IMR-90 (cell line): ENCODE measurements around the gene CLASP1. TPM values are rescaled to one million over a fixed set of nuclear protein-coding genes. Genes with fewer than 3 reads are reported as not detected.

Experiments
- ATAC-seq: fragments of 200-7000 bp; cut with Tn5 transposase; 2 replicates; pipeline ENCODE4 v1.9.1; 2020; ENCODE audit warnings: low read depth, mild to moderate bottlenecking, moderate library complexity
- BruUV-seq: library from RNA; stranded (reverse); fragments of 400-500 nt; replicated peaks from 2 replicates; lab custom pipeline; 2021; lab: Mats Ljungman, UMichigan
- CTCF ChIA-PET: fragments of 300-600 bp; formaldehyde crosslinking; extraction: SDS; loops from one replicate; lab custom pipeline; 2021; ENCODE audit warnings: antibody characterized with exemption; lab: Yijun Ruan, JAX
- POLR2A ChIA-PET: fragments of 300-600 bp; sonication (Branson Sonifier 250); formaldehyde crosslinking; loops from one replicate; lab custom pipeline; 2022; ENCODE audit warnings: antibody characterized with exemption; ENCODE audit not compliant: unreplicated experiment; lab: Charles Lee
- DNase-seq: peaks from one replicate; pipeline ENCODE4 v3.0.0; 2013
- H2AFZ ChIP-seq: replicated peaks from 2 replicates; pipeline ENCODE3; 2013; ENCODE audit warnings: low read length, mild to moderate bottlenecking; ENCODE audit not compliant: poor library complexity
- H2AK5ac ChIP-seq: 2 replicates; pipeline ENCODE4 v1.6.1; 2013; ENCODE audit warnings: low read depth, low read length, inconsistent platforms
- H2AK9ac ChIP-seq: replicated peaks from 2 replicates; pipeline ENCODE3; 2013; ENCODE audit warnings: mild to moderate bottlenecking, low read depth, low read length, moderate library complexity; ENCODE audit not compliant: poor library complexity
- H2BK120ac ChIP-seq: 2 replicates; pipeline ENCODE4 v1.6.1; 2013; ENCODE audit warnings: low read depth, low read length, inconsistent platforms
- H2BK15ac ChIP-seq: 3 replicates; pipeline ENCODE4 v1.6.1; 2013; ENCODE audit warnings: low read depth, low read length, inconsistent platforms
- H2BK20ac ChIP-seq: 2 replicates; pipeline ENCODE4 v1.6.1; 2013; ENCODE audit warnings: low read depth, mild to moderate bottlenecking, inconsistent platforms, low read length, moderate library complexity
- H2BK5ac ChIP-seq: 2 replicates; pipeline ENCODE4 v1.6.1; 2013; ENCODE audit warnings: mild to moderate bottlenecking, low read depth, low read length, inconsistent platforms; ENCODE audit not compliant: poor library complexity, severe bottlenecking
- H3K14ac ChIP-seq: replicated peaks from 2 replicates; pipeline ENCODE4 v1.6.1; 2013; ENCODE audit warnings: low read depth, low read length, inconsistent platforms
- H3K18ac ChIP-seq: 2 replicates; pipeline ENCODE4 v1.6.1; 2013; ENCODE audit warnings: low read depth, low read length, control low read depth
- H3K23ac ChIP-seq: 2 replicates; pipeline ENCODE4 v1.6.1; 2013; ENCODE audit warnings: low read depth, low read length, inconsistent platforms
- H3K27ac ChIP-seq: 2 replicates; pipeline ENCODE4 v1.5.1; 2013; ENCODE audit warnings: mild to moderate bottlenecking, control low read depth, low read length; ENCODE audit not compliant: insufficient read depth
- H3K27me3 ChIP-seq: 2 replicates; pipeline ENCODE4 v1.6.1; 2013; ENCODE audit warnings: low read length; ENCODE audit not compliant: control insufficient read depth, insufficient read depth
- H3K36me3 ChIP-seq: 2 replicates; pipeline ENCODE4 v1.6.1; 2013; ENCODE audit warnings: low read length, mixed read lengths; ENCODE audit not compliant: control insufficient read depth, insufficient read depth
- H3K4ac ChIP-seq: 2 replicates; pipeline ENCODE4 v1.6.1; 2013; ENCODE audit warnings: low read depth, low read length, inconsistent platforms
- H3K4me1 ChIP-seq: 2 replicates; pipeline ENCODE4 v1.6.1; 2013; ENCODE audit warnings: low read length, mixed read lengths; ENCODE audit not compliant: control insufficient read depth, insufficient read depth
- H3K4me2 ChIP-seq: 2 replicates; pipeline ENCODE4 v1.6.1; 2013; ENCODE audit warnings: low read depth, mild to moderate bottlenecking, control low read depth, low read length, moderate library complexity
- H3K4me3 ChIP-seq: 2 replicates; pipeline ENCODE4 v1.5.1; 2013; ENCODE audit warnings: low read depth, mild to moderate bottlenecking, control low read depth, low read length, moderate library complexity; ENCODE audit not compliant: insufficient read depth
- H3K56ac ChIP-seq: 2 replicates; pipeline ENCODE4 v1.6.1; 2013; ENCODE audit warnings: low read length, inconsistent platforms; ENCODE audit not compliant: insufficient read depth; ENCODE audit errors: extremely low read depth
- H3K79me1 ChIP-seq, 2 experiments: 2 replicates each; pipeline ENCODE4 v1.6.1; 2013; ENCODE audit warnings: low read length in 2 of 2, inconsistent platforms in 1 of 2, low read depth in 1 of 2
- H3K9ac ChIP-seq: 2 replicates; pipeline ENCODE4 v1.6.1; 2013; ENCODE audit warnings: low read depth, low read length, control low read depth
- H3K9me1 ChIP-seq: 2 replicates; pipeline ENCODE4 v1.6.1; 2013; ENCODE audit warnings: low read length, inconsistent platforms; ENCODE audit not compliant: insufficient read depth
- H3K9me3 ChIP-seq: 2 replicates; pipeline ENCODE4 v1.6.1; 2013; ENCODE audit warnings: low read length; ENCODE audit not compliant: control insufficient read depth, insufficient read depth
- H4K20me1 ChIP-seq: 2 replicates; pipeline ENCODE4 v1.6.1; 2013; ENCODE audit warnings: low read length, inconsistent platforms; ENCODE audit not compliant: insufficient read depth
- H4K5ac ChIP-seq: 2 replicates; pipeline ENCODE4 v1.6.1; 2013; ENCODE audit warnings: mild to moderate bottlenecking, low read depth, low read length, control low read depth
- H4K8ac ChIP-seq, 2 experiments: 2 replicates each; pipeline ENCODE4 v1.6.1; 2013; ENCODE audit warnings: low read depth in 2 of 2, low read length in 2 of 2, control low read depth in 1 of 2, inconsistent platforms in 1 of 2
- H4K91ac ChIP-seq: 2 replicates; pipeline ENCODE4 v1.6.1; 2013; ENCODE audit warnings: low read depth, low read length, inconsistent platforms; ENCODE audit not compliant: insufficient read depth
- CEBPB ChIP-seq: IDR thresholded peaks from 2 replicates; pipeline ENCODE4 v1.6.1; 2012; ENCODE audit warnings: low read depth, low read length, improper control_type of control experiment
- MAFK ChIP-seq: IDR thresholded peaks from 2 replicates; pipeline ENCODE4 v1.6.1; 2012; ENCODE audit warnings: low read depth, low read length, improper control_type of control experiment
- MXI1 ChIP-seq: IDR thresholded peaks from 2 replicates; pipeline ENCODE4 v1.6.1; 2012; ENCODE audit warnings: low read depth, mild to moderate bottlenecking, low read length, moderate library complexity, borderline replicate concordance
- dilution Hi-C: fragments of 300-500 bp; cut with HindIII; formaldehyde crosslinking; loops from one replicate; pipeline ENCODE4 v1.14.3; 2018; ENCODE audit warnings: low sequenced_read_pairs; ENCODE audit not compliant: unreplicated experiment
- in situ Hi-C: fragments of 300-500 bp; cut with MboI; formaldehyde crosslinking; loops from 3 replicates; pipeline ENCODE4 v1.14.3; 2019; ENCODE audit warnings: low sequenced_read_pairs, inconsistent platforms, mixed read lengths
- intact Hi-C: fragments of 100-400 bp; cut with micrococcal nuclease; formaldehyde crosslinking; loops from 2 replicates; pipeline ENCODE4 v1.10.0; 2022
- polyA plus RNA-seq, 3 experiments: library from polyadenylated mRNA; depleted of rRNA; stranded (reverse); fragments of >200 nt; gene quantifications; 2 replicates each; pipeline ENCODE4 v1.2.3, GENCODE V29; 2012; ENCODE audit warnings: low replicate concordance in 1 of 3
- total RNA-seq: library from RNA; depleted of rRNA; stranded (reverse); fragments of >200 nt; gene quantifications from 2 replicates; pipeline ENCODE4 v1.2.3, GENCODE V29; 2012
- TF ChIP-seq, protein P1 (sequence below): conservative IDR thresholded peaks from 2 replicates; pipeline ENCODE4 v1.5.1; 2012; ENCODE audit warnings: mild to moderate bottlenecking, low read depth, low read length, improper control_type of control experiment
- TF ChIP-seq, protein P2 (sequence below): fragments of 150-350 bp; IDR thresholded peaks from 2 replicates; pipeline ENCODE4 v1.6.1; 2017; ENCODE audit warnings: mild to moderate bottlenecking, antibody characterized with exemption, low read length, low read depth

The CLASP1 gene
- total and polyA plus RNA-seq, 2 of the 4 experiments (the other 2 are of a cell fraction) = 12.3 to 33.7 TPM

DNA sequence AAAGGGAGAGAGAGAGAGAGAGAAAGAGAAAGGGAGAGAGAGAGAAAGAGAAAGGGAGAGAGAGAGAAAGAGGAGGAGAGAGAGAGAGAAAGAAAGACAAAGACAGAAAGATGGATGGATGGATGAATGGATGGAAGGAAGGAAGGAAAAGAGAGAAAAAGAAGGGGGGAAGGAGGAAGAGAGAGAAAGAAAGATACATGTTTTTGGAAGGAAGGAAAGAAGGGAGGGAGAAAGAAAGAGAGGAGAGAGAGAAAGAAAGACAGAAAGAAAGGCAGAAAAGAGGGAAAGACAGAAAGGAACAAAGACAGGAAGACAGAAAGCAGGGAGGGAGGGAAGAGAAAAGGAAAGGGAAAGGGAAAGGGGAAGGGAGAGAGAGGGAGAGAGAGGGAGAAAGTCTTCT, 67.0 kb downstream of the CLASP1 start:
- no peak overlapping the region for H4K5ac ChIP-seq
- H4K20me1 ChIP-seq = peaks cover 29% of the 10 kb centered on the region; the same call in 1 of the 2 replicates
- H2BK15ac ChIP-seq = no peak overlapping the region

More for the DNA sequence above, 67.0 kb downstream of the CLASP1 start:
- Histone ChIP-seq H3K14ac (no peak overlapping the region), H2AFZ (no peak overlapping the region), H3K4me3 (no peak overlapping the region), H4K91ac (no peak overlapping the region), H2BK20ac (no peak overlapping the region), H3K23ac (no peak overlapping the region), H2AK5ac (no peak overlapping the region), H3K79me1 (peaks cover 37 to 78% of the 10 kb centered on the region in 2 experiments), H3K56ac (no peak overlapping the region), H3K18ac (no peak overlapping the region), H4K8ac (no peak overlapping the region), H3K4ac (no peak overlapping the region), H2BK5ac (no peak overlapping the region), H2AK9ac (no peak overlapping the region), H3K9me1 (peaks cover 12% of the 10 kb centered on the region; the same call in 1 of the 2 replicates), H3K36me3 (no peaks in the 10 kb centered on the region), H3K9me3 (no peaks in the 10 kb centered on the region), H3K27ac (no peak overlapping the region), H3K4me1 (peaks cover 2% of the 10 kb centered on the region; the same call in 1 of the 2 replicates), H3K27me3 (no peaks in the 10 kb centered on the region), H3K9ac (no peak overlapping the region), H2BK120ac (no peak overlapping the region), H3K4me2 (no peak overlapping the region)
- in situ Hi-C loops (no loop called here), intact Hi-C loops (no loop called here), dilution Hi-C loops (no loop called here)
- TF ChIP-seq MAFK = no peak
- no peak for TF ChIP-seq MXI1
- TF ChIP-seq, protein P1, sequence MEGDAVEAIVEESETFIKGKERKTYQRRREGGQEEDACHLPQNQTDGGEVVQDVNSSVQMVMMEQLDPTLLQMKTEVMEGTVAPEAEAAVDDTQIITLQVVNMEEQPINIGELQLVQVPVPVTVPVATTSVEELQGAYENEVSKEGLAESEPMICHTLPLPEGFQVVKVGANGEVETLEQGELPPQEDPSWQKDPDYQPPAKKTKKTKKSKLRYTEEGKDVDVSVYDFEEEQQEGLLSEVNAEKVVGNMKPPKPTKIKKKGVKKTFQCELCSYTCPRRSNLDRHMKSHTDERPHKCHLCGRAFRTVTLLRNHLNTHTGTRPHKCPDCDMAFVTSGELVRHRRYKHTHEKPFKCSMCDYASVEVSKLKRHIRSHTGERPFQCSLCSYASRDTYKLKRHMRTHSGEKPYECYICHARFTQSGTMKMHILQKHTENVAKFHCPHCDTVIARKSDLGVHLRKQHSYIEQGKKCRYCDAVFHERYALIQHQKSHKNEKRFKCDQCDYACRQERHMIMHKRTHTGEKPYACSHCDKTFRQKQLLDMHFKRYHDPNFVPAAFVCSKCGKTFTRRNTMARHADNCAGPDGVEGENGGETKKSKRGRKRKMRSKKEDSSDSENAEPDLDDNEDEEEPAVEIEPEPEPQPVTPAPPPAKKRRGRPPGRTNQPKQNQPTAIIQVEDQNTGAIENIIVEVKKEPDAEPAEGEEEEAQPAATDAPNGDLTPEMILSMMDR = no peak
- TF ChIP-seq, protein P2, sequence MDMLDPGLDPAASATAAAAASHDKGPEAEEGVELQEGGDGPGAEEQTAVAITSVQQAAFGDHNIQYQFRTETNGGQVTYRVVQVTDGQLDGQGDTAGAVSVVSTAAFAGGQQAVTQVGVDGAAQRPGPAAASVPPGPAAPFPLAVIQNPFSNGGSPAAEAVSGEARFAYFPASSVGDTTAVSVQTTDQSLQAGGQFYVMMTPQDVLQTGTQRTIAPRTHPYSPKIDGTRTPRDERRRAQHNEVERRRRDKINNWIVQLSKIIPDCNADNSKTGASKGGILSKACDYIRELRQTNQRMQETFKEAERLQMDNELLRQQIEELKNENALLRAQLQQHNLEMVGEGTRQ = no peak
- no peak for TF ChIP-seq CEBPB
- ChIA-PET POLR2A (no interaction called here), CTCF (no interaction called here)
- no peak for DNase-seq
- no TSS peak for BruUV-seq
- ATAC-seq = no peak
